Measurements from ENCODE around the gene PSIP1. TPM values are rescaled to one million over a fixed set of nuclear protein-coding genes. Genes with fewer than 3 reads are reported as not detected.

The PSIP1 gene
- total and polyA plus RNA-seq, 2 of the 4 experiments (the other 2 are of a cell fraction) = 21.8 to 27.2 TPM

DNA sequence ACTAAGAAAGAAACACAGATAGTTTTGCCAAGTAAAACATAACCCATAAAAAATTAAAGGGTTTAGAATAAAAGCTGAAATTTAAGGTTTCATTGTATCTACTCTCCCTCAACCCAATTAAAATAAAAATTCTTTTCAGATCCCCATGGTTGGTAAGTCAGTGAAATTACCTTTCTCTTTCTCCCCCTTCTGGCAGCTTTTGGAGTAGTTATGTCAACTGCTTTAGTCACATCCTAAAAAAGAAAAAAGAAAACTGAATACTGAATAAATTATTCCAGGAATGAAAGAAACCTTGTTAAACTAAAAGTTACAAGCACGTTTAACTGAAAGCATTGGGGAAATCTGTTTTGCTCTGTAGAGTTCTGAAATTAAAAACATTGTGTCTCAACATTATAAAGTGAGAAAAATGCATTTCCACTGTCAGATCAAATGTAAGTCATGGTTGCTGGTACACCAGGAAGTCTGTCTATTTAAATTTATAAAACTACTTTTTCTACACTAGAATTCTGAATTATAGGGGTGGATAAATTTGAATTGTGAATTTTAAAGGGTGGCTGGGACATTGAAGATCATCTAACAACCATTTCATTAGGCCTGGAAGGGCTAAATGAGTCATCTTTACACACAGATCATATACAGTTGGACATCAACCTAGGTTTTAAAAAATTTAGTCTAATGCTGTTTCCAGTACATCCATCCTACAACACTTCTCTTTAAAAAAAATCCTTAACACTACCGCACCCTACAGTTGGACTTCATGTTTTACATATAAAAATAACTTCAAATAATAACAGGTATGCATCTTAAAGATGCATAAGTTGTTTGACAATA lies 24.7 kb downstream of the PSIP1 start:
- no peak overlapping the region for H3K9ac ChIP-seq (ENCODE audit: low read depth, low read length)
- H2AFZ ChIP-seq (replicated peaks; ENCODE audit: low read length, poor library complexity) = no peak overlapping the region
- dilution Hi-C loops (cut with HindIII; ENCODE audit: low sequenced_read_pairs, unreplicated experiment) (no loop called here), intact Hi-C loops (cut with micrococcal nuclease) (no loop called here), in situ Hi-C loops (cut with MboI; ENCODE audit: low sequenced_read_pairs) (no loop called here)
- ATAC-seq (ENCODE audit: low read depth) = peak; percentile 77
- H3K79me1 ChIP-seq (ENCODE audit: low read depth in 1 of 2, low read length in 2 of 2) = peaks cover 3 to 10% of the 10 kb centered on the region in 2 experiments; a peak in 1 of 4 replicates
- no peak overlapping the region for H2BK5ac ChIP-seq (ENCODE audit: low read depth, low read length, poor library complexity, severe bottlenecking)
- H3K23ac ChIP-seq (ENCODE audit: low read depth, low read length) = no peak overlapping the region
- no peak overlapping the region for H4K5ac ChIP-seq (ENCODE audit: low read depth, low read length)
- H3K36me3 ChIP-seq (ENCODE audit: control insufficient read depth, insufficient read depth, low read length) = peaks cover 3% of the 10 kb centered on the region; the same call in 1 of the 2 replicates
- ChIA-PET CTCF (interaction anchor here (0.6 to 1.0 kb wide), 2 partner anchors 10 to 48 kb away, joined by 3 to 4 read pairs; no protein-coding TSS in a partner anchor), POLR2A (ENCODE audit: unreplicated experiment) (no interaction called here)
- no peak overlapping the region for H4K91ac ChIP-seq (ENCODE audit: insufficient read depth, low read depth, low read length)
- no peaks in the 10 kb centered on the region for H3K9me1 ChIP-seq (ENCODE audit: insufficient read depth, low read length)
- no peak overlapping the region for H3K14ac ChIP-seq (replicated peaks; ENCODE audit: low read depth, low read length)
- H3K4me3 ChIP-seq (ENCODE audit: insufficient read depth, low read depth, low read length) = no peak overlapping the region
- no TSS peak for BruUV-seq (replicated peaks)
- 0 out of 2 replicates have a peak, but pooled peaks cover 2% of the 10 kb centered on the region for H4K20me1 ChIP-seq (ENCODE audit: insufficient read depth, low read length)
- 100% methylated on average over 1 of the region's 2 CpGs; no CpG with 5 or more reads in 1 of the 2 experiments for WGBS, 2 experiments (ENCODE audit: extremely low coverage in 2 of 2, insufficient read length in 1 of 2)
- no peaks in the 10 kb centered on the region for H3K9me3 ChIP-seq (ENCODE audit: control insufficient read depth, insufficient read depth, low read length)
- no peak overlapping the region for H3K27ac ChIP-seq (ENCODE audit: insufficient read depth, low read length)
- no peak overlapping the region for H3K4ac ChIP-seq (ENCODE audit: low read depth, low read length)
- H2AK9ac ChIP-seq (replicated peaks; ENCODE audit: low read depth, low read length, poor library complexity) = no peak overlapping the region
- peak; percentile 54 for DNase-seq
- no peak overlapping the region for H2BK20ac ChIP-seq (ENCODE audit: low read depth, low read length)
- TF ChIP-seq, protein P1, sequence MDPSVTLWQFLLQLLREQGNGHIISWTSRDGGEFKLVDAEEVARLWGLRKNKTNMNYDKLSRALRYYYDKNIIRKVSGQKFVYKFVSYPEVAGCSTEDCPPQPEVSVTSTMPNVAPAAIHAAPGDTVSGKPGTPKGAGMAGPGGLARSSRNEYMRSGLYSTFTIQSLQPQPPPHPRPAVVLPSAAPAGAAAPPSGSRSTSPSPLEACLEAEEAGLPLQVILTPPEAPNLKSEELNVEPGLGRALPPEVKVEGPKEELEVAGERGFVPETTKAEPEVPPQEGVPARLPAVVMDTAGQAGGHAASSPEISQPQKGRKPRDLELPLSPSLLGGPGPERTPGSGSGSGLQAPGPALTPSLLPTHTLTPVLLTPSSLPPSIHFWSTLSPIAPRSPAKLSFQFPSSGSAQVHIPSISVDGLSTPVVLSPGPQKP (IDR thresholded peaks at IDR 0.05; ENCODE audit: borderline replicate concordance, low read depth, low read length) = no peak
- TF ChIP-seq MXI1 (IDR thresholded peaks at IDR 0.05; ENCODE audit: borderline replicate concordance, low read depth, low read length) (no peak), CHD1 (IDR thresholded peaks at IDR 0.05; ENCODE audit: low read depth, low read length) (no peak), FOS (IDR thresholded peaks at IDR 0.05; ENCODE audit: low read depth, low read length) (no peak), SMC3 (IDR thresholded peaks at IDR 0.05; ENCODE audit: low read depth, low read length) (peak; percentile 26; the same call in 1 of the 2 replicates), RAD21 (IDR thresholded peaks at IDR 0.05; ENCODE audit: low read length) (peak; percentile 29; the same call in 1 of the 2 replicates), RFX5 (IDR thresholded peaks at IDR 0.05; ENCODE audit: low read depth, low read length) (no peak), RCOR1 (IDR thresholded peaks at IDR 0.05; ENCODE audit: insufficient replicate concordance, low read length) (no peak)
- TF ChIP-seq, protein P2, sequence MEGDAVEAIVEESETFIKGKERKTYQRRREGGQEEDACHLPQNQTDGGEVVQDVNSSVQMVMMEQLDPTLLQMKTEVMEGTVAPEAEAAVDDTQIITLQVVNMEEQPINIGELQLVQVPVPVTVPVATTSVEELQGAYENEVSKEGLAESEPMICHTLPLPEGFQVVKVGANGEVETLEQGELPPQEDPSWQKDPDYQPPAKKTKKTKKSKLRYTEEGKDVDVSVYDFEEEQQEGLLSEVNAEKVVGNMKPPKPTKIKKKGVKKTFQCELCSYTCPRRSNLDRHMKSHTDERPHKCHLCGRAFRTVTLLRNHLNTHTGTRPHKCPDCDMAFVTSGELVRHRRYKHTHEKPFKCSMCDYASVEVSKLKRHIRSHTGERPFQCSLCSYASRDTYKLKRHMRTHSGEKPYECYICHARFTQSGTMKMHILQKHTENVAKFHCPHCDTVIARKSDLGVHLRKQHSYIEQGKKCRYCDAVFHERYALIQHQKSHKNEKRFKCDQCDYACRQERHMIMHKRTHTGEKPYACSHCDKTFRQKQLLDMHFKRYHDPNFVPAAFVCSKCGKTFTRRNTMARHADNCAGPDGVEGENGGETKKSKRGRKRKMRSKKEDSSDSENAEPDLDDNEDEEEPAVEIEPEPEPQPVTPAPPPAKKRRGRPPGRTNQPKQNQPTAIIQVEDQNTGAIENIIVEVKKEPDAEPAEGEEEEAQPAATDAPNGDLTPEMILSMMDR (conservative IDR thresholded peaks at IDR 0.05; ENCODE audit: low read depth, low read length) = peak; percentile 48
- no peak overlapping the region for H3K18ac ChIP-seq (ENCODE audit: low read depth, low read length)
- no peak overlapping the region for H2BK15ac ChIP-seq (ENCODE audit: low read depth, low read length)
- H2BK120ac ChIP-seq (ENCODE audit: low read depth, low read length) = no peak overlapping the region
- H3K56ac ChIP-seq (ENCODE audit: extremely low read depth, insufficient read depth, low read length) = no peak overlapping the region
- H3K4me2 ChIP-seq (ENCODE audit: low read depth, low read length) = no peak overlapping the region
- no peak overlapping the region for H4K8ac ChIP-seq (ENCODE audit: low read depth in 2 of 2, low read length in 2 of 2)
- H3K4me1 ChIP-seq (ENCODE audit: control insufficient read depth, insufficient read depth, low read length) = no peaks in the 10 kb centered on the region
- H2AK5ac ChIP-seq (ENCODE audit: low read depth, low read length) = no peak overlapping the region
- no peaks in the 10 kb centered on the region for H3K27me3 ChIP-seq (ENCODE audit: control insufficient read depth, insufficient read depth, low read length)
